NCI-H2196 treated with DMSO at 0.1 percent for 48 hours (cell line): ENCODE data around the gene IGSF21.
"Not testable (repeated sequence)": the region's sequence is repeated elsewhere in the genome, so short reads cannot be mapped to it uniquely, and the experiment has no call there.

ENCODE experiments used
- DNase-seq: peaks from one replicate; lab custom pipeline; 2025; ENCODE audit not compliant: unreplicated experiment; lab: John Stamatoyannopoulos, UW

IGSF21 gene

DNA sequence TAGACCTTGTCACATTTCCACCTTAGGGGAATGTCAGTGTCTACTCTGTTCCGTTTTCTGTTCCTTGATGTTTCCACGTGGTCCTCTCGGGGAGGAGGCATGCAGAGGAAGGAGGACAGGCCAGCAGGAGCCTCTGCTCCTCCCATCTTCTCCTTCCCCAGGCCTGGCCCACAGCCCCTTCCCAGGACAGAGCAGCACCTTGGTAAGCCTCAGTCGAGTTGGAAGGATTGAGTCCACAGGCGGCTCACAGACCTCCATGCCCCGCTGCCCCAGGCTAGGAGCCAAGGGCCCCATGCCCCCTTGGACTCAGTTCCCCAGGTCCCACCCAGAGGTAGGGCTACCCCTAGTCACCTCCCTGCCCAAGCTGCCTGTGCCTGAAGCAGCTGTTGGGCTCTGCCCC, 36.5 kb downstream of the IGSF21 start:
- DNase-seq = no peak

DNA sequence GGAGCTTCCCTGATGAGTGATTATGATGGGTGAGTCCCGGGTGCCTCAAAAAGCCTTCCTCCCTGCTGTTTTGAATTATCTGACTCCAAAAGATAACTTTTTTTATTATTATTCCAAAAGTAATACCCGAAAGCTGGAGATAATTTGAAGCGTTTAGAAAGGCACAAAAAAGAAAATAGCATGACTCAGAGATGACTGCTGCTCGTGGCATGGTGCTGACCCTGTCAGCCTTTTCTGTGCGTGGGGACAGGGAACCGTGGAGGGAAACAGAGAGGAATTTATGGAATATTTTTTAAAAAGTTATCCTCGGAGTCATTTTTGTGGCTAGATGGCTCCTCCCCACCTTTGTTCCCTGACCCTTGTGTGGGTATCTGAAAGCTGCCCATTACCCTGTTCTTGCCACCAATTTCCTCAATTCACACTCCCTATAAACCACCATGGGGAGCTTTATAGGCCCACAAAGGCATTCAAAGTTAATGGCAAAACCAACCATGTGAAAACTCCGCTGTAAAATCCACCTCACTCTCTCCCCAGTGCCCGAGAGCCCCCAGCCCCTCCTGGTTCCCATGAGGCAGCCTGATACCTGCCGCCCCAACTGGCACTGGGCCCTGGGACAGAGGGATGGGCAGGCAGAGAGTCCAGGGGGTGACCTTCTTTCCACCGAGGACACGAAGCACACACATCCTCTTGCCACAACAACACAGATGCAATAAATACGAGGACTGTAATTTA, 37.5 kb downstream of the IGSF21 start:
- DNase-seq = no peak

DNA sequence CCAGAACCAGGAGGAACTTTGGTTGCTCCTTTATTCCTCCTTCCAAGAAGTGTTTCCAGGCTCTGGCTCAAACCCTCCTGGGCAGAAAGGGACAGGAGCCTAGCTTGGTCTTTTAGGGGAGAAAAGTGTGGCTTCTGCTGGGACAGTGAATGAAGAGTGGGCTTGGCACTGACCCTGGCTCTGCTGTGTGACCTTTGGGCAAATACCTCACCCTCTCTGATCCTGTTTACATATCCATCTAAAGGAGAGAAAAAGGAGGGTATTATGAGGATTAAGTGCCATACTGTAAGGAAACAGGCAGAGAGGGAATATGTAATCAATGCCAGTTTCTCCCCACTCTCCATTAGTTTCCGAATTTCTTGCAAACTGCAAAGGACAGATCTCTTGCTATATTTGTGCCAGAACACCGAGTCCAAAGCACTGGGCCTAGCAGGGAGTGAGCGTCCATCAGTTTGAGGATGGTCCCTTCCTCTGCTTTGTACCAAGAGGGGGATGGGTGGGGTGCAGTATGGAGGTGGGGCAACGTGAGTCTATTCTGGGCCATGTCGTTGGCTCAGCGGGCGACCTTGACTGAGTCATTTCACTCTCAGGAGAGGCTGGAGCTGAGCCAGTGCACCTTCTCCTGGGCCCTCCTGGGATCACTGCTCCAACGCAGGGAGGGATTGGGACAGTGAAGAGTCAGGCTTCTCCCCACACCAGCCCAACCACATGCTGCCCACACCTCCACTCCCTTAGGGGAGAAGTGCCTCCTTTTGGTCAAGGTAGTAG, 38.4 kb downstream of the IGSF21 start:
- no peak for DNase-seq

DNA sequence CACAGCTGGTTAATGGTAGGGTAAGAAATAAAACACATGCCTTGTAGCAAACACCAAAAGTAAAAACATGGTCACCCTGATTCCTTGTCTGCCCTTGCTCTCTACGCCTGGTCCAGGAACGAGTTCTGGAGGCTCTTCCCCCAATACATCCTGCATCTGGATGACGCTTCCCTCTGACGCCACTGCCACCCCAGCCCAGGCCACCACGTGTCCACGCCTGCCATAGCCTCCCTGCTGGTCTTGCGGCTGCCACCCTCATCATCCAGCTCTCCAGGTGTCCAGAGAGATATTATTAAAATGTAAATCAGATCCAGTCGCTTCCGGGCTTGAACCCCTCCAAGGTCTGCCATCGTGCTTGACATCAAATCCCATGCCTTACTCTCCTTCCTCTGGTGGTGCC, 39.3 kb downstream of the IGSF21 start:
- no peak for DNase-seq

DNA sequence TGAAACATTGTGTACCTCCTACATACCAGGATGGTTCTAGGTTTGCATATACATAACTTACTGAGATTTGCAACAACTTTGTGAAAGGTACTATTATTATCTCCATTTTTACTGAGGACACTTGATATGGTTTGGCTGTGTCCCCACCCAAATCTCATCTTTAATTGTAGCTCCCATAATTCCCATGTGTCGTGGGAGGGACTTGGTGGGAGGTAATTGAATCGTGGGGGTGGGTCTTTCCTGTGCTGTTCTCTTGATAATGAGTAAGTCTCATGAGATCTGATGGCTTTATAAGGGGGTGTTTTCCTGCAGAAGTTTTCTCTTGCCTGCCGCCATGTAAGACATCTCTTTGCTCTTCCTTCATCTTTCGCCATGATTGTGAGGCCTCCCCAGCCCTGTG, 40.1 kb downstream of the IGSF21 start:
- DNase-seq = no peak

DNA sequence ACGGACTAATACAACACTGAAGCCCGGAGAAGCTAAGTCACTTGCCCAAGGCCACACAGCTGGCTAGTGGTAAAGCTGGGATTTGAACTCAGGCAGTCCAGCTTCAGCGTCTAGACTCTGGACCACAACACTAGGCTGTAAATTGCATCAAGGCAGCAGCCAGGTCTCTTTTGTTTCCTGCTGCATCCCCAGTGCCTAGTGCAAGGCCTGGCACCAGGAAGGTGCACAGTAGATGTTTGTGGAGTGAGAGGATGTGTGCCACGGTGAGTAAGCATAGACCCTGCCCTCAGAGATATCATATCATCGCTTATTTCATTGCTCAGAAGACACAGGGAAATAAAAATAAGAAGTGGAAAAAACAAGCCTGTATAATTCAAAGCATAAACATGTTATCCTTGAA, 40.9 kb downstream of the IGSF21 start:
- DNase-seq = no peak

DNA sequence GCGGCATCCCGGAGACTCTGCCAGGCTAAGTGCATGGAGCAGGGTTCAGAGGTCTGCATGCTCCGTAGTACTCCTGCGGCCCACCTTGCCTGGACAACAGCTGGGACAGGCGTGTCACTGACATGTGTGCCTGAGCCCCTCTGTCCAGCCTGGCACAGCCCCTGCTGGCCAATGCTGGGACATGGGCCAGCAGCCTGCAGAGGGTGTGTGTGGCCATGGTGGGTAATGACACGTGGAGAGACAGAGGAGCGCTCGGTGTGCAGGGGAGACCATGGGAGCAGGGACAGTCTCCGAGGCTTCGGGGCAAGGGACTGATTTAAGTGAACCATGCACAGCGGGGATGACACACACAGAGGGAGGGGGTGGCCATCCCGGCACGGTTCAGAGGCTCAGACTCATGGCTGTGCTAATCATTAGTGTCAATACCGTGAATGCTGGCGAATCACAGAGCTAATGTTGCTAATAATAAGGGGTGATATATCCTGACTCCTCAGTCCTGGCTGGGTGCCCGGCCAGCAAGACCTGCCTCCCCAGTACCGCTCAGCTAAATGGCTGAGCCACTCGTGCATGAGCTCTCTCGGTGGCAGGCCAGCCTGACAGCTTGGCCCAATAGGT, 41.5 kb downstream of the IGSF21 start:
- DNase-seq = peak; percentile 12

DNA sequence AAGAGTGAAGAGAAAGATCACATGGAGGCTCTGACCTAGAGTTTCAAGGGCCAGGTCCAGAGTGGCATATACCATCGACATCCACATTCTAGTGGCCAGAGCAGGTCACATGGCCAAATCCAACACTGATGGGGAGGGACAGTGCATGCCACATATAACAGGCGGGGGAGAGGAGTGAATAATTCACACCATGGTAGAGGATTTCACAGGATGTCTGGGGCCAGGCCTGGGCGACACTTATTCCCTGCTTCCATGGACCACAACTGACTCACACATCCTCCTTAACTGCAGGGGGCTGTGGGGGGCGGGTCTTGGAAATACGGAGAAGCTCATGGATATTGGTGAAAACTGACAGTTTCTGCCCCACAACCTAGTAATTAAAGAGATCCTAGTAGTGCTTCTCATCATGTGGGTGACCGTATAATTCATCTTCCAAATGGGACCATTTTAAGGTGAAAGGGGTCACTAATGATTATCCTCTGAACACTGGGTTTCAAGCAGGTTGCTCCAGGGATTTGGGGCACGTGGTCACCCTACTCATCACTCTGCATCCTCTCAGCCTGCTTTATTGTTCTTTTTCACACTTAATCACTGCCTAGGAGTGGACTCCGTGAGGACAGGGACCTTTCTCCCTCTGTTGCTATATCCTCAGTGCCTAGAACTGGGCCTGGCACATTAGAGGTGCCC, 44.0 kb downstream of the IGSF21 start:
- DNase-seq = no peak

DNA sequence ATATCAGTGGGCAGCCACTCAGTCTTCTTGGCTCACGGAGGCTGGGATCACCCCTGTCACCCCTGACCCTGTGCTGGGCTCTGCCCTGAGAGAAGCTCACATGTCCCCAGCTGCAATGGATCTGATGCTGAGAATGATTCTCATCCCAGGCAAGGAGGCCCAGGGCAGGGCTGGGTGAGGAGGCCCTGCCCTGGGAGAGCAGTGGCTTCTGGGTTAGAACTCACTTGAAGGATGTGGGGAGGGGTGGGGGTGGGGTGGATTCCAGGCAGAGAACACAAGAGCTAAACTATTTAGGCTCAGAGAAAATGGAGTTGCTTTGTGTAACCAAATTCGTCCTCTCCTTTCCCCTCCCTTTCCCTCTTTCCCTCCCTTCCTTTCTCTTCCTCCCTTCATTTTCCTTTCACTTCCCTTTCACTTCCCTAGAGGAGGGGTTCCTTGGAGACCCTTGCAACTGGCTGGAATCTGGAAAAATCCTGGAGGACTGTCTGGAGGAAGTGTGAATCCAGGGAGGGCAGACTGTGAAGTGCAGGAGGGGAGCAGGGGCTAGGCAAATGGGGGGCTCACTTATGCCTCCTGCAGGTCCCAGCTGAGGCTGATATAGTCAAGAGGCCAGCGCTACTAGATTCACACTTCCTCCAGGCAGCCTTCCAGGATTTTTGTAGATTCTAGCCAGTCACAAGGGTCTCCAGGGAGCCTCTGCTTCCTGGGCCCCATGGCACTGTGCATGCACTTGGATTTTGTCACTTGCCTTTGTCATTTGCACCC, 47.0 kb downstream of the IGSF21 start:
- DNase-seq = no peak

DNA sequence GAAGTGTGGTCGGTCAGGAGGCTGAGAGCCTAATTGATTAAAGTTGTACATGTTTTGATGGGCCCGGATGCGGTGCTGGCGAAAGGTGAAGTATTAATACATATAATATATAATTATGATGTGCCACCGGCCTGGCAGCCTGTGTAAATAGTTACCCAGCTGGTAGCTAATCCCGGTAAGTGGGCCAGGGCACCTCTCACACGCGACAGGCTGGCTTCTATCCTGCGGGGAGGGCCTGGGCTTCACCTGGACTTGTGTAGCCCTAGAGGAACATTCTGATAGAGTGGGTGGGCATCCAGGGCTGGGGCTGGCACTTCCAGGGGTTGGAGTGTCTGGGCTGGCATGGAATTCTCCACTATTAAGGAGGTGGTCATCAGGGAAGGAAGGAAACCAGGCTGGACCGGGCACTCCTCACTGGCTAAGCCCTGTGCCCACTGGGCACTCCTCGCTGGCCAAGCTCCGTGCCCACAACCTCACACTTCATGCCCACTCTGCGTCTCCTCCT, 48.3 kb downstream of the IGSF21 start:
- DNase-seq = peak; percentile 27

DNA sequence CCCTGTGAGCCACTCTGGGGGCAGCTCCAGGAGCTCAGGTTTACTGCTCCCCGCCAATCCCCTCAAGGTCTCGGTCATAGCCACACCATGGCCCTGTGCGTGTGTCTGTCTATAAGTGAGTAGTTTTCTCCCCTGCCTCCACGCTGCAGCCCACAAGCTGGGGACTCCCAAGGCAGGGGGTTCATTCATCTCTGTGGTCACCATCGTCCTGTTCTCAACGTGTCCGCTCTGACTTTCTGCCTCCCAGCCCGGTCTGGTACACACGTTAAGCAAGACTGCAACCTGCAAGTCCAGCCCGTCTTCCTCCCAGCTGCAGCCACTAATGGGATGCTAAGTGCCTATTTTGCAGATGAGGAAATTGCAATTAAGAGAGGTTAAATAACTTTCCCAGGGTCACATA, 49.8 kb downstream of the IGSF21 start:
- no peak for DNase-seq

DNA sequence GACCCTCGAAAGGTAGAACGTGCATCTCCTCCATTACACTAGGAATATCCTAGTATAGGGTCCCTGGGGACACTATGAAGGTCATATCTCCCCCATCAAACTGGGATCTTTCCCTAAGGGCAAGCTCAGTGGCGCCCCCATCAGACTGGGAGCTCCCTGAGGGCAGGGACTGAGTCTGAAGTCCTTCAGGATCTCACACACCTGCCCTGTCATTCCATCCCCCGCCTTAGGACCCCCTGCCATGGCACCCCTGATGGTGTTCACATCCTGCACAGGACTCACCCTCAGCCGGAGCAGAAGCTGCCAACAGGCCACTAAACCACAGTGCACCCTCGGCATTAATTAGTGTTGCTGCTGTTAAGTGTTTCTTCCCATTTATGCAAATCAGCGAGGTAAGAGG, 50.4 kb downstream of the IGSF21 start:
- DNase-seq = no peak

DNA sequence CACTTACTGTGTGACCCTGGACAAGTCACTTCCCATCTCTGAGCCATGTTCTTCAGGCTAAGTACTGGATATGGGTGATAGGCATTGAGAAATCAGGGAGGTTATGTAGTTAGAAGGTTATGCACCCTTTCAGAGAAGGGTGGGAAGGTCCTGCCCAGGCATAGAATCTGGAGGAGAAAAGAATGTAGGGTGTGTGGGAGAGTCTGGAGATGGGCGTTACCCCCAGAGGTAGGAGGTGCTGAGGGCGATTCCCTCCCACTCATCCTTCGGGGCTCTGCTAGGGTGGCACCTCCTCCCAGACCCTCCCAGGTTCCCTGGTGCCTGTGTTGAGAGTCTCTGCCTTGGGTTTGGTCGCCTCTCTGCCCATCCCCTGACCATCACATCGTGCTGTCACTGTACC, 51.1 kb downstream of the IGSF21 start:
- DNase-seq = no peak

DNA sequence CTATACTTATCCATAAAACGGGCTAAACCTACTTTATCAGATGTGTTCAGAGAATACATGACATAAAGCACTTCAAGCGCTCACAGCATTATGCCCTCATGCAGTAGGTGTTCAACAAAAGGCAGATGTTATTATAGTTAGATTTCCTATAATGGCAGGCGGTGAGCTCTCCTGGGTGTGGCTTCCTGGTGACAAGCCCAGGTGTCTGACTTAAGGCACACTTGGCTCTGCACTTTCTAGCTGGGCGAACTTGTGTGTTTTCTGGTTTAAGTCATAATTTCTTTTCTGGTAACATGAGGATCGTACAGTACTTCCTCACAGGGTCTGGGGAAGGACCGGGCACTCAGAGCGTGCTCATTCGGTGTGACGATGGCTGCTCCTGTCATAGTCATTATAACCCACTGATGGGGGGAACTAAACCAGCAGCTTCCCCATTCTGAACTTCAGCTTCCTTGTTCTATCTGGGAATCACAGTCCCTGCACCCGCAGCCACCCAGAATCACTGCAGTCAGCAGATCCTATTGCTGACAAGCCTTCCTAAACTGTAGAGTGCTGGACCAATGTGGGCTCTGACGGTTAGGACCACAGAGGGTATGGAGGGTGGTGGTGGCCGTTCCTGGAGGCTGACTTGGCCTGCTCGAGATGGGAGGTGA, 52.8 kb downstream of the IGSF21 start:
- no peak for DNase-seq

DNA sequence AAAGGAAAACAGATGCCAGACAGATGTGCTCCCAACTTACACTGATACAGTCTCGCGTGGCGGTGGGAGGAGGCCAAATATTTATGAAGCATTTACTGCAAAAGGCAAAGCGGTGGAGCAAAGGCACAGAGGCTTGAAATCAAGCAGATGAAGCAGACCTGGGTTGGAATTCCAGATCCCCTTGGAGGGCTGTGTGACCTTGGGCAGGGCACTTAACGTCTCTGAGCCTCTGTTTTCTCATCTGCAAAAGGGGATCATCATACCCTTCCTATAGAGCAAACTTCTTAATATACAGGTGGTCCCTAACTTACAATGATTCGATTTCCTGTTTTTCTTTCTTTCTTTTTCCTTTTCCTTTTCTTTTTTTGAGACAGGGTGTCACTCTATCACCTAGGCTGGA, 54.1 kb downstream of the IGSF21 start:
- DNase-seq = no peak

DNA sequence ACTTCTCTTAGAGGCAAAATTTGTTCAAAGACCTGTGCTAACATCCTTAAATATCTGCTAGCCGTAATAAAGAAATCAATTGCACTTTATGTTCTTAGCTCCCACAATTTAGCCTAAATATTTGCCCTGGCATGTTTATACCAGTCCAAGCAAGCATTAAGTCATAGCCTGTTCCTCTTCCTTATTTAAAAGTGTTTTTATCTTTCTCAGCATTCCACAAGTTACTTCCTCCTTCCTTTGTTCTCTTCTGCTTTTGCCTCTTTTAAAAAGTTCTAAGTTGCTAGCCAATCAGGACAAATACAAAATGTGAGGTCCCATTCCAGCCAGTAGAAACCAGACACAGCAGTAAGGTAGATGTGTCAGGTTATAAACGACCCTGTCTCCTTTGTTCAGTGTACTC, 58.0 kb downstream of the IGSF21 start:
- not testable (repeated sequence) for DNase-seq

DNA sequence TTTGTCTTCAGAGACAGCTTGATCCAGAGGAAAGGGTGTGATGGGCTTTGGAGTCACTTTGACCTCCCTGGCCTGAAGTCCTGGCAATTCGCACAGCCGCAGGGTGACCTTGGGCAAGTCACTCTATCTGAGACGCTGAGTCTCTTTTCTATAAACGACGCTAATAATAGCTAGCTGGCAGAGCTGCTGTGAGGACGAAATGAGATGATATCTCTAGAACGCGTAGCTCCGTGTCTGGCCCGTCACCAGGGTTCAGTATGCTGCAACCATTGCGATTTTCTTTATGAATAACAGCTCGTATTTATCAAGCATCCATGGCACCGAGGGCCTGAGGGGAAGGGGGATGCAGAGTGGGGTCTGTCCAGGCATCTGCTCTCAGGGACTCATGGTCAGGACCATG, 58.7 kb downstream of the IGSF21 start:
- DNase-seq = no peak

DNA sequence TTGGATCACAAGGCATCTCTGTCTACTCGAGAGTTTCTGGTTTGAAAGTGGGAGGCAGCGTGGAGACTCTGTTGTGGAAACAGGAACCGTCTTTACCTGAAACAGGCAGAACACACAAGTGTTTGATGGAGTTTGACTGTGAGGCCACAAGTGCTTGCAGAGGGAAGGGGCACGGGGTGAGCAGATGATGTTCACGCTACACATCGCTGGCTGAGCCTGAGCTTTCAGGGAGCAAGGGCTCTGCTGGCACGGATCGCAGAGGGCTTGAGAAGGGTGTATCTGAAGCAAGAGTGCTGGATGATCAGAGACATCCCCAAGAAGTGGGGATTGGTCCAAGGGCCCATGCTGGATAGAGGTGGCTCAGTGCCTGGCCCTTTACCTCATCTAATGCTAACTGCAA, 59.3 kb downstream of the IGSF21 start:
- no peak for DNase-seq

DNA sequence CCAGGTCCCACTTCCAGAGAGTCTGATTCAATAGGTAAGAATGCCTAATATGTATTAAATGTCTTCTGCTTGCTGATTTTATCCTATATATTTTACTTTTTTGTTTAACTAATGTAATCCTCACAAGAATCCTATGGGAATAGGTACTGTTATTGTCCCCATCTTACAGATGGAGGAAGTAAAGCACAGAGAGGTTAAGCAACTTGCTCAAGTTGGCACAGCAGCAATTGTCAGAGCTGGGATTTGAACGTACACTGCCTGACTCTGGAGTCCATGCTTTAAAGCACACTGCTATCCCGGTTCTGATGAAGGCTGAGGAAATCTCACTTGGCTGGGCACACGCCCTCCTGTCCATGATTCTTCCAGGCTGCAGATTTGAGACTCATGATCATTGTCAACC, 62.8 kb downstream of the IGSF21 start:
- no peak for DNase-seq

DNA sequence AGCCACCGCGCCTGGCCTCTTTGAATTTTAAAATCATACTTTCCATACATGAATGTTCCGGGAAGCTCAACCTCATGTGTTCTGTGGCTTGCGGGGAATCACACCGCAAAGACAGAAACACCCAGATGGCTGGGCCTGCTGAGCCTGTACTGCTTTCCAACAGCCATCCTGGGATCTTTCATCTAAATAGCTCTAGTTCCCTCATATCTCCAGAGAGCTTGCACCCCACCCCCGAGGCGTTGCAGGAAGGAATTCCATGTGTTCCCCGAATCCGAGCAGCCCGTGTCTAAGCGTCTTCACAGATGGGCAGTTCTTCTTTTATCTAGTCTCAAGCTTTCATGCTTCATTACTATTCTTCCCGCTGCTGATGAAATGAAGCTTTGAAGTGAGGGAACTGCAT, 66.4 kb downstream of the IGSF21 start:
- DNase-seq = no peak
